ENCODE results near the gene FRS3. TPM values are rescaled to one million over a fixed set of nuclear protein-coding genes. Genes with fewer than 3 reads are reported as not detected.

The FRS3 gene
- total and polyA plus RNA-seq, 2 of the 13 experiments (the other 11 are each of a cell fraction or from before 2014, with no cell fraction given): 3.0 to 7.4 TPM

DNA sequence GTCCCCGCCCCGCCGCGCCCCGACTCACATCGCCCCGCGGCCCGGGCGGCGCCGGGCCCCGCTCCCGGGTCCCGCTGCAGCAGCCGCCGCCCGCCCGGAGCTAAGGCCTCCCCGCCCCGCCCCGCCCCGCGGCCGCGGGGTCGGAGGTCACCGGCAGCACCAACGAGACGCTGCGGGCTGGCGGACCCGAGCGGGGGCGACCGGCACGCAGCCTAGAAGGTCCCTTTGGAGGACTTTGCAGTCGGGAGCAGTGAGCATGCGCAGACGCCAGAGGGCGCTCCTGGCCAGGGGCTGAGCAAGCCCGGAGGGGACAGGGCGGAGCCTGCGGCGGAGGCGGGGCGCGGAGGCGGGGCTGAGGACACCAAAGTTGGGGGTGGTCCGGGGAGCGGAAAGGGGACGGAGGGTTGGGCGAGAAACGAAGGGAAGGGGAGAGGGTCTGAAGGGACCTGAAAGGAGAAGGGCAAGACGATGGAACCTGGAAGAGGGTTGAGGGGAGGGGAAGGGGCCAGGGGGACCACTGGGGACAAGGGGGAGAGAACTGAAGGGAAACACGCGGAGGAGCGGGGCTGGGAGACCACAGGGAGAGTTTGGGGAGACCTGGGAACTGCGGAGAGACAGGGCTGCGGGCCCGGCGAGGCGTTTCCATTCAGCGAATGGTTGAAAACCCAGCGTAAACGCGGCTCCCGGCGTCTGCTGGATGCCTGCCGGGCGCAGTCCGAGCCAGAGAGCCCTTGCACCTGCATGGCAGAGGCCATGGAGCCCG lies at the start of gene FRS3 (continued):
- peak; percentile 78; the same call in 1 of the 2 replicates for TF ChIP-seq ZNF343 (CRISPR knock-in tag; IDR thresholded peaks at IDR 0.05)
- TF ChIP-seq, protein P1, sequence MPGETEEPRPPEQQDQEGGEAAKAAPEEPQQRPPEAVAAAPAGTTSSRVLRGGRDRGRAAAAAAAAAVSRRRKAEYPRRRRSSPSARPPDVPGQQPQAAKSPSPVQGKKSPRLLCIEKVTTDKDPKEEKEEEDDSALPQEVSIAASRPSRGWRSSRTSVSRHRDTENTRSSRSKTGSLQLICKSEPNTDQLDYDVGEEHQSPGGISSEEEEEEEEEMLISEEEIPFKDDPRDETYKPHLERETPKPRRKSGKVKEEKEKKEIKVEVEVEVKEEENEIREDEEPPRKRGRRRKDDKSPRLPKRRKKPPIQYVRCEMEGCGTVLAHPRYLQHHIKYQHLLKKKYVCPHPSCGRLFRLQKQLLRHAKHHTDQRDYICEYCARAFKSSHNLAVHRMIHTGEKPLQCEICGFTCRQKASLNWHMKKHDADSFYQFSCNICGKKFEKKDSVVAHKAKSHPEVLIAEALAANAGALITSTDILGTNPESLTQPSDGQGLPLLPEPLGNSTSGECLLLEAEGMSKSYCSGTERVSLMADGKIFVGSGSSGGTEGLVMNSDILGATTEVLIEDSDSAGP (CRISPR knock-in tag; IDR thresholded peaks at IDR 0.05; ENCODE audit: borderline replicate concordance): peak; percentile 81
- TF ChIP-seq ERF (CRISPR knock-in tag; IDR thresholded peaks at IDR 0.05): peak; percentile 95
- TF ChIP-seq, protein P2, sequence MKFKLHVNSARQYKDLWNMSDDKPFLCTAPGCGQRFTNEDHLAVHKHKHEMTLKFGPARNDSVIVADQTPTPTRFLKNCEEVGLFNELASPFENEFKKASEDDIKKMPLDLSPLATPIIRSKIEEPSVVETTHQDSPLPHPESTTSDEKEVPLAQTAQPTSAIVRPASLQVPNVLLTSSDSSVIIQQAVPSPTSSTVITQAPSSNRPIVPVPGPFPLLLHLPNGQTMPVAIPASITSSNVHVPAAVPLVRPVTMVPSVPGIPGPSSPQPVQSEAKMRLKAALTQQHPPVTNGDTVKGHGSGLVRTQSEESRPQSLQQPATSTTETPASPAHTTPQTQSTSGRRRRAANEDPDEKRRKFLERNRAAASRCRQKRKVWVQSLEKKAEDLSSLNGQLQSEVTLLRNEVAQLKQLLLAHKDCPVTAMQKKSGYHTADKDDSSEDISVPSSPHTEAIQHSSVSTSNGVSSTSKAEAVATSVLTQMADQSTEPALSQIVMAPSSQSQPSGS (CRISPR knock-in tag; IDR thresholded peaks at IDR 0.05): peak; percentile 83
- TF ChIP-seq, protein P3, sequence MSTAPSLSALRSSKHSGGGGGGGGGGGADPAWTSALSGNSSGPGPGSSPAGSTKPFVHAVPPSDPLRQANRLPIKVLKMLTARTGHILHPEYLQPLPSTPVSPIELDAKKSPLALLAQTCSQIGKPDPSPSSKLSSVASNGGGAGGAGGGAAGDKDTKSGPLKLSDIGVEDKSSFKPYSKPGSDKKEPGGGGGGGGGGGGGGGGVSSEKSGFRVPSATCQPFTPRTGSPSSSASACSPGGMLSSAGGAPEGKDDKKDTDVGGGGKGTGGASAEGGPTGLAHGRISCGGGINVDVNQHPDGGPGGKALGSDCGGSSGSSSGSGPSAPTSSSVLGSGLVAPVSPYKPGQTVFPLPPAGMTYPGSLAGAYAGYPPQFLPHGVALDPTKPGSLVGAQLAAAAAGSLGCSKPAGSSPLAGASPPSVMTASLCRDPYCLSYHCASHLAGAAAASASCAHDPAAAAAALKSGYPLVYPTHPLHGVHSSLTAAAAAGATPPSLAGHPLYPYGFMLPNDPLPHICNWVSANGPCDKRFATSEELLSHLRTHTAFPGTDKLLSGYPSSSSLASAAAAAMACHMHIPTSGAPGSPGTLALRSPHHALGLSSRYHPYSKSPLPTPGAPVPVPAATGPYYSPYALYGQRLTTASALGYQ (CRISPR knock-in tag; IDR thresholded peaks at IDR 0.05): no peak
- TF ChIP-seq, protein P4, sequence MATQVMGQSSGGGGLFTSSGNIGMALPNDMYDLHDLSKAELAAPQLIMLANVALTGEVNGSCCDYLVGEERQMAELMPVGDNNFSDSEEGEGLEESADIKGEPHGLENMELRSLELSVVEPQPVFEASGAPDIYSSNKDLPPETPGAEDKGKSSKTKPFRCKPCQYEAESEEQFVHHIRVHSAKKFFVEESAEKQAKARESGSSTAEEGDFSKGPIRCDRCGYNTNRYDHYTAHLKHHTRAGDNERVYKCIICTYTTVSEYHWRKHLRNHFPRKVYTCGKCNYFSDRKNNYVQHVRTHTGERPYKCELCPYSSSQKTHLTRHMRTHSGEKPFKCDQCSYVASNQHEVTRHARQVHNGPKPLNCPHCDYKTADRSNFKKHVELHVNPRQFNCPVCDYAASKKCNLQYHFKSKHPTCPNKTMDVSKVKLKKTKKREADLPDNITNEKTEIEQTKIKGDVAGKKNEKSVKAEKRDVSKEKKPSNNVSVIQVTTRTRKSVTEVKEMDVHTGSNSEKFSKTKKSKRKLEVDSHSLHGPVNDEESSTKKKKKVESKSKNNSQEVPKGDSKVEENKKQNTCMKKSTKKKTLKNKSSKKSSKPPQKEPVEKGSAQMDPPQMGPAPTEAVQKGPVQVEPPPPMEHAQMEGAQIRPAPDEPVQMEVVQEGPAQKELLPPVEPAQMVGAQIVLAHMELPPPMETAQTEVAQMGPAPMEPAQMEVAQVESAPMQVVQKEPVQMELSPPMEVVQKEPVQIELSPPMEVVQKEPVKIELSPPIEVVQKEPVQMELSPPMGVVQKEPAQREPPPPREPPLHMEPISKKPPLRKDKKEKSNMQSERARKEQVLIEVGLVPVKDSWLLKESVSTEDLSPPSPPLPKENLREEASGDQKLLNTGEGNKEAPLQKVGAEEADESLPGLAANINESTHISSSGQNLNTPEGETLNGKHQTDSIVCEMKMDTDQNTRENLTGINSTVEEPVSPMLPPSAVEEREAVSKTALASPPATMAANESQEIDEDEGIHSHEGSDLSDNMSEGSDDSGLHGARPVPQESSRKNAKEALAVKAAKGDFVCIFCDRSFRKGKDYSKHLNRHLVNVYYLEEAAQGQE (IDR thresholded peaks at IDR 0.05; ENCODE audit: borderline replicate concordance in 1 of 2, low read depth in 1 of 2, low read length in 2 of 2): no peak
- TF ChIP-seq, protein P5, sequence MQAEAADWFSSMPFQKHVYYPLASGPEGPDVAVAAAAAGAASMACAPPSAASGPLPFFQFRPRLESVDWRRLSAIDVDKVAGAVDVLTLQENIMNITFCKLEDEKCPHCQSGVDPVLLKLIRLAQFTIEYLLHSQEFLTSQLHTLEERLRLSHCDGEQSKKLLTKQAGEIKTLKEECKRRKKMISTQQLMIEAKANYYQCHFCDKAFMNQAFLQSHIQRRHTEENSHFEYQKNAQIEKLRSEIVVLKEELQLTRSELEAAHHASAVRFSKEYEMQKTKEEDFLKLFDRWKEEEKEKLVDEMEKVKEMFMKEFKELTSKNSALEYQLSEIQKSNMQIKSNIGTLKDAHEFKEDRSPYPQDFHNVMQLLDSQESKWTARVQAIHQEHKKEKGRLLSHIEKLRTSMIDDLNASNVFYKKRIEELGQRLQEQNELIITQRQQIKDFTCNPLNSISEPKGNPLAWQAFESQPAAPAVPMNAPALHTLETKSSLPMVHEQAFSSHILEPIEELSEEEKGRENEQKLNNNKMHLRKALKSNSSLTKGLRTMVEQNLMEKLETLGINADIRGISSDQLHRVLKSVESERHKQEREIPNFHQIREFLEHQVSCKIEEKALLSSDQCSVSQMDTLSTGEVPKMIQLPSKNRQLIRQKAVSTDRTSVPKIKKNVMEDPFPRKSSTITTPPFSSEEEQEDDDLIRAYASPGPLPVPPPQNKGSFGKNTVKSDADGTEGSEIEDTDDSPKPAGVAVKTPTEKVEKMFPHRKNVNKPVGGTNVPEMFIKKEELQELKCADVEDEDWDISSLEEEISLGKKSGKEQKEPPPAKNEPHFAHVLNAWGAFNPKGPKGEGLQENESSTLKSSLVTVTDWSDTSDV (CRISPR knock-in tag; IDR thresholded peaks at IDR 0.05): no peak; the same call in 1 of the 2 replicates
- no peak for TF ChIP-seq ATF7 (IDR thresholded peaks at IDR 0.05)
- TF ChIP-seq ATF7 (CRISPR knock-in tag; IDR thresholded peaks at IDR 0.05): 0 out of 2 replicates have a peak, but pooled peaks have one; percentile 28
- TF ChIP-seq JUND (CRISPR knock-in tag; IDR thresholded peaks at IDR 0.05): no peak
- TF ChIP-seq, protein P6, sequence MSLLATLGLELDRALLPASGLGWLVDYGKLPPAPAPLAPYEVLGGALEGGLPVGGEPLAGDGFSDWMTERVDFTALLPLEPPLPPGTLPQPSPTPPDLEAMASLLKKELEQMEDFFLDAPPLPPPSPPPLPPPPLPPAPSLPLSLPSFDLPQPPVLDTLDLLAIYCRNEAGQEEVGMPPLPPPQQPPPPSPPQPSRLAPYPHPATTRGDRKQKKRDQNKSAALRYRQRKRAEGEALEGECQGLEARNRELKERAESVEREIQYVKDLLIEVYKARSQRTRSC (CRISPR knock-in tag; IDR thresholded peaks at IDR 0.05; ENCODE audit: low read depth): 0 out of 2 replicates have a peak, but pooled peaks have one; percentile 35
- TF ChIP-seq POLR2AphosphoS5 (IDR thresholded peaks at IDR 0.05; ENCODE audit: low read depth, low read length): peak; percentile 75
- no peak for TF ChIP-seq KLF12 (CRISPR knock-in tag; IDR thresholded peaks at IDR 0.05; ENCODE audit: borderline replicate concordance)
